ENCODE data around the gene CADPS2. TPM values are rescaled to one million over a fixed set of nuclear protein-coding genes. Genes with fewer than 3 reads are reported as not detected.

CADPS2 gene
- polyA plus RNA-seq, 2 donors, result 1.6 to 3.3 TPM

- 63 to 74% methylated on average over 1 of the region's 1 CpG for WGBS, 2 donors
- Histone ChIP-seq H3K27ac (ENCODE audit: low read depth in 2 of 2, low read length in 1 of 2) (no peak overlapping the region), H3K27me3 (ENCODE audit: control insufficient read depth in 1 of 2, insufficient read depth in 2 of 2, low read length in 2 of 2) (no peaks in the 10 kb centered on the region)
These were observed 488.9 kb downstream of the CADPS2 start for GRCh38 chr7:122397381-122397780.

GRCh38 chr7:122394512-122394911, 491.7 kb downstream of the CADPS2 start:
- H3K9me3 ChIP-seq (ENCODE audit: control insufficient read depth in 2 of 2, insufficient read depth in 1 of 2, low read depth in 1 of 2, low read length in 1 of 2), result no peaks in the 10 kb centered on the region

More at GRCh38 chr7:122397381-122397780, 488.9 kb downstream of the CADPS2 start:
- Histone ChIP-seq H3K36me3 (ENCODE audit: control insufficient read depth in 2 of 2, insufficient read depth in 2 of 2, low read length in 1 of 2) (no peaks in the 10 kb centered on the region), H3K4me1 (ENCODE audit: control insufficient read depth in 2 of 2, insufficient read depth in 2 of 2, low read length in 1 of 2) (no peaks in the 10 kb centered on the region), H3K9me3 (ENCODE audit: control insufficient read depth in 2 of 2, insufficient read depth in 1 of 2, low read depth in 1 of 2, low read length in 1 of 2) (no peaks in the 10 kb centered on the region), H3K4me3 (ENCODE audit: low read depth in 1 of 2, low read length in 2 of 2) (no peak overlapping the region)

GRCh38 chr7:122384528-122384927, 501.7 kb downstream of the CADPS2 start:
- no peaks in the 10 kb centered on the region for H3K36me3 ChIP-seq (ENCODE audit: control insufficient read depth in 2 of 2, insufficient read depth in 2 of 2, low read length in 1 of 2)
- 85 to 87% methylated on average over 1 of the region's 1 CpG for WGBS, 2 donors
- no peak overlapping the region for H3K4me3 ChIP-seq (ENCODE audit: low read depth in 1 of 2, low read length in 2 of 2)
- no peaks in the 10 kb centered on the region for H3K27me3 ChIP-seq (ENCODE audit: control insufficient read depth in 1 of 2, insufficient read depth in 2 of 2, low read length in 2 of 2)
- H3K4me1 ChIP-seq (ENCODE audit: control insufficient read depth in 2 of 2, insufficient read depth in 2 of 2, low read length in 1 of 2), result no peaks in the 10 kb centered on the region
- H3K9me3 ChIP-seq (ENCODE audit: control insufficient read depth in 2 of 2, insufficient read depth in 1 of 2, low read depth in 1 of 2, low read length in 1 of 2), result no peaks in the 10 kb centered on the region
- H3K27ac ChIP-seq (ENCODE audit: low read depth in 2 of 2, low read length in 1 of 2), result no peak overlapping the region

More at GRCh38 chr7:122394512-122394911, 491.7 kb downstream of the CADPS2 start:
- no peaks in the 10 kb centered on the region for H3K4me1 ChIP-seq (ENCODE audit: control insufficient read depth in 2 of 2, insufficient read depth in 2 of 2, low read length in 1 of 2)
- H3K4me3 ChIP-seq (ENCODE audit: low read depth in 1 of 2, low read length in 2 of 2), result no peak overlapping the region
- H3K27me3 ChIP-seq (ENCODE audit: control insufficient read depth in 1 of 2, insufficient read depth in 2 of 2, low read length in 2 of 2), result no peaks in the 10 kb centered on the region
- no peak overlapping the region for H3K27ac ChIP-seq (ENCODE audit: low read depth in 2 of 2, low read length in 1 of 2)
- H3K36me3 ChIP-seq (ENCODE audit: control insufficient read depth in 2 of 2, insufficient read depth in 2 of 2, low read length in 1 of 2), result no peaks in the 10 kb centered on the region

- no peak overlapping the region for H3K27ac ChIP-seq (ENCODE audit: low read depth in 2 of 2, low read length in 1 of 2)
- whole genome bisulfite sequencing, 2 donors, result 75 to 77% methylated on average over 3 of the region's 3 CpGs
- H3K27me3 ChIP-seq (ENCODE audit: control insufficient read depth in 1 of 2, insufficient read depth in 2 of 2, low read length in 2 of 2), result no peaks in the 10 kb centered on the region
- H3K36me3 ChIP-seq (ENCODE audit: control insufficient read depth in 2 of 2, insufficient read depth in 2 of 2, low read length in 1 of 2), result no peaks in the 10 kb centered on the region
- no peaks in the 10 kb centered on the region for H3K9me3 ChIP-seq (ENCODE audit: control insufficient read depth in 2 of 2, insufficient read depth in 1 of 2, low read depth in 1 of 2, low read length in 1 of 2)
- no peak overlapping the region for H3K4me3 ChIP-seq (ENCODE audit: low read depth in 1 of 2, low read length in 2 of 2)
- H3K4me1 ChIP-seq (ENCODE audit: control insufficient read depth in 2 of 2, insufficient read depth in 2 of 2, low read length in 1 of 2), result no peaks in the 10 kb centered on the region
These were observed 502.3 kb downstream of the CADPS2 start for GRCh38 chr7:122383934-122384333.

- no peaks in the 10 kb centered on the region for H3K9me3 ChIP-seq (ENCODE audit: control insufficient read depth in 2 of 2, insufficient read depth in 1 of 2, low read depth in 1 of 2, low read length in 1 of 2)
- 28 to 38% methylated on average over 3 of the region's 3 CpGs for WGBS, 2 donors
- no peak overlapping the region for H3K27ac ChIP-seq (ENCODE audit: low read depth in 2 of 2, low read length in 1 of 2)
- H3K4me3 ChIP-seq (ENCODE audit: low read depth in 1 of 2, low read length in 2 of 2), result no peak overlapping the region
- no peaks in the 10 kb centered on the region for H3K27me3 ChIP-seq (ENCODE audit: control insufficient read depth in 1 of 2, insufficient read depth in 2 of 2, low read length in 2 of 2)
- H3K36me3 ChIP-seq (ENCODE audit: control insufficient read depth in 2 of 2, insufficient read depth in 2 of 2, low read length in 1 of 2), result no peaks in the 10 kb centered on the region
- no peaks in the 10 kb centered on the region for H3K4me1 ChIP-seq (ENCODE audit: control insufficient read depth in 2 of 2, insufficient read depth in 2 of 2, low read length in 1 of 2)
These were observed 505.3 kb downstream of the CADPS2 start for GRCh38 chr7:122380992-122381391.

GRCh38 chr7:122379491-122379890, 506.8 kb downstream of the CADPS2 start:
- Histone ChIP-seq H3K4me1 (ENCODE audit: control insufficient read depth in 2 of 2, insufficient read depth in 2 of 2, low read length in 1 of 2) (no peaks in the 10 kb centered on the region), H3K9me3 (ENCODE audit: control insufficient read depth in 2 of 2, insufficient read depth in 1 of 2, low read depth in 1 of 2, low read length in 1 of 2) (no peaks in the 10 kb centered on the region), H3K27ac (ENCODE audit: low read depth in 2 of 2, low read length in 1 of 2) (no peak overlapping the region), H3K36me3 (ENCODE audit: control insufficient read depth in 2 of 2, insufficient read depth in 2 of 2, low read length in 1 of 2) (no peaks in the 10 kb centered on the region), H3K27me3 (ENCODE audit: control insufficient read depth in 1 of 2, insufficient read depth in 2 of 2, low read length in 2 of 2) (no peaks in the 10 kb centered on the region), H3K4me3 (ENCODE audit: low read depth in 1 of 2, low read length in 2 of 2) (no peak overlapping the region)

GRCh38 chr7:122369756-122370155, 516.5 kb downstream of the CADPS2 start:
- Histone ChIP-seq H3K36me3 (ENCODE audit: control insufficient read depth in 2 of 2, insufficient read depth in 2 of 2, low read length in 1 of 2) (no peaks in the 10 kb centered on the region), H3K9me3 (ENCODE audit: control insufficient read depth in 2 of 2, insufficient read depth in 1 of 2, low read depth in 1 of 2, low read length in 1 of 2) (no peaks in the 10 kb centered on the region), H3K4me3 (ENCODE audit: low read depth in 1 of 2, low read length in 2 of 2) (no peak overlapping the region), H3K4me1 (ENCODE audit: control insufficient read depth in 2 of 2, insufficient read depth in 2 of 2, low read length in 1 of 2) (no peaks in the 10 kb centered on the region), H3K27me3 (ENCODE audit: control insufficient read depth in 1 of 2, insufficient read depth in 2 of 2, low read length in 2 of 2) (no peaks in the 10 kb centered on the region), H3K27ac (ENCODE audit: low read depth in 2 of 2, low read length in 1 of 2) (no peak overlapping the region)

- no peaks in the 10 kb centered on the region for H3K27me3 ChIP-seq (ENCODE audit: control insufficient read depth in 1 of 2, insufficient read depth in 2 of 2, low read length in 2 of 2)
- H3K9me3 ChIP-seq (ENCODE audit: control insufficient read depth in 2 of 2, insufficient read depth in 1 of 2, low read depth in 1 of 2, low read length in 1 of 2), result no peaks in the 10 kb centered on the region
- H3K4me1 ChIP-seq (ENCODE audit: control insufficient read depth in 2 of 2, insufficient read depth in 2 of 2, low read length in 1 of 2), result no peaks in the 10 kb centered on the region
- WGBS, 2 donors, result 76% methylated on average over 1 of the region's 1 CpG
- H3K27ac ChIP-seq (ENCODE audit: low read depth in 2 of 2, low read length in 1 of 2), result no peak overlapping the region
- H3K36me3 ChIP-seq (ENCODE audit: control insufficient read depth in 2 of 2, insufficient read depth in 2 of 2, low read length in 1 of 2), result no peaks in the 10 kb centered on the region
- H3K4me3 ChIP-seq (ENCODE audit: low read depth in 1 of 2, low read length in 2 of 2), result no peak overlapping the region
These were observed 521.4 kb downstream of the CADPS2 start for GRCh38 chr7:122364761-122365280.

GRCh38 chr7:122363144-122363543, 523.1 kb downstream of the CADPS2 start:
- no peak overlapping the region for H3K27ac ChIP-seq (ENCODE audit: low read depth in 2 of 2, low read length in 1 of 2)
- 82 to 88% methylated on average over 2 of the region's 2 CpGs for WGBS, 2 donors
- H3K4me3 ChIP-seq (ENCODE audit: low read depth in 1 of 2, low read length in 2 of 2), result no peak overlapping the region
- H3K4me1 ChIP-seq (ENCODE audit: control insufficient read depth in 2 of 2, insufficient read depth in 2 of 2, low read length in 1 of 2), result no peaks in the 10 kb centered on the region
- no peaks in the 10 kb centered on the region for H3K9me3 ChIP-seq (ENCODE audit: control insufficient read depth in 2 of 2, insufficient read depth in 1 of 2, low read depth in 1 of 2, low read length in 1 of 2)
- no peaks in the 10 kb centered on the region for H3K36me3 ChIP-seq (ENCODE audit: control insufficient read depth in 2 of 2, insufficient read depth in 2 of 2, low read length in 1 of 2)
- no peaks in the 10 kb centered on the region for H3K27me3 ChIP-seq (ENCODE audit: control insufficient read depth in 1 of 2, insufficient read depth in 2 of 2, low read length in 2 of 2)

GRCh38 chr7:122362473-122362872, 523.8 kb downstream of the CADPS2 start:
- Histone ChIP-seq H3K9me3 (ENCODE audit: control insufficient read depth in 2 of 2, insufficient read depth in 1 of 2, low read depth in 1 of 2, low read length in 1 of 2) (no peaks in the 10 kb centered on the region), H3K4me3 (ENCODE audit: low read depth in 1 of 2, low read length in 2 of 2) (no peak overlapping the region), H3K27me3 (ENCODE audit: control insufficient read depth in 1 of 2, insufficient read depth in 2 of 2, low read length in 2 of 2) (no peaks in the 10 kb centered on the region), H3K27ac (ENCODE audit: low read depth in 2 of 2, low read length in 1 of 2) (no peak overlapping the region), H3K36me3 (ENCODE audit: control insufficient read depth in 2 of 2, insufficient read depth in 2 of 2, low read length in 1 of 2) (no peaks in the 10 kb centered on the region), H3K4me1 (ENCODE audit: control insufficient read depth in 2 of 2, insufficient read depth in 2 of 2, low read length in 1 of 2) (no peaks in the 10 kb centered on the region)
- WGBS, 2 donors, result 81% methylated on average over 3 of the region's 3 CpGs

All from esophagus (tissue), 2 donors.